ENCODE results near the gene POFUT2.

POFUT2 gene

DNA sequence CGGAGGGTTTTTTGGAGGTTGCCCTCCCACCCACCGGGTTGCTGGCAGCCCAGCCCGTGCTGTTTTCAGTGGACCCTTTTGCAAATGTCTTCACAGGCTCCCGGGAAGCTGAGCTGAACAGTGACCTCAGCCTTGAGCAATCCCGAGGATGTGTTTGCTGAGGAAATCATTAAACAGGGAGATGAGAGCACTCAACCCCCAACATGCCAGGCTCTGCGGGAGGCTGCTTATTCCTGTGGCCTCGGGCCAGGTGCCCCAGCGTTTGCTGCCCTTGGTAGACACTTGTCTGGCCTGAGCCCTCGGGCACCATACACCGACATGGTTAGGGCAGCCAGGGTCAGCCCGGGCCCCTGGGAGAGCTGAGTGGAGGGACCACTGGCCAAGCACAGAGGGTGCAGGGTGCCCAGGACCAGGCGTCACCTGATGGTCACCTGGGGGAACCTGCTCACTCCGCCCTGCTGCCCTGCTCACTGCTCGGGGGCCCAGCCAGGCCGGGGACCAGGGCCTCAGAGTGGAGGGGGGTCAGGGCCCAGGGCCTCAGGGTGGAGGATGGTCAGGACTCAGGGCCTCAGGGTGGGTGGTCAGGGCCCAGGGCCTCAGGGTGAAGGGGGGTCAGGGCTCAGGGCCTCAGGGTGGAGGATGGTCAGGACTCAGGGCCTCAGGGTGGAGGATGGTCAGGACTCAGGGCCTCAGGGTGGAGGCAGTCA is 42.5 kb upstream of the POFUT2 start:
- DNase-seq (ENCODE audit: low read depth) = peak; percentile 72
- TF ChIP-seq, protein P1, sequence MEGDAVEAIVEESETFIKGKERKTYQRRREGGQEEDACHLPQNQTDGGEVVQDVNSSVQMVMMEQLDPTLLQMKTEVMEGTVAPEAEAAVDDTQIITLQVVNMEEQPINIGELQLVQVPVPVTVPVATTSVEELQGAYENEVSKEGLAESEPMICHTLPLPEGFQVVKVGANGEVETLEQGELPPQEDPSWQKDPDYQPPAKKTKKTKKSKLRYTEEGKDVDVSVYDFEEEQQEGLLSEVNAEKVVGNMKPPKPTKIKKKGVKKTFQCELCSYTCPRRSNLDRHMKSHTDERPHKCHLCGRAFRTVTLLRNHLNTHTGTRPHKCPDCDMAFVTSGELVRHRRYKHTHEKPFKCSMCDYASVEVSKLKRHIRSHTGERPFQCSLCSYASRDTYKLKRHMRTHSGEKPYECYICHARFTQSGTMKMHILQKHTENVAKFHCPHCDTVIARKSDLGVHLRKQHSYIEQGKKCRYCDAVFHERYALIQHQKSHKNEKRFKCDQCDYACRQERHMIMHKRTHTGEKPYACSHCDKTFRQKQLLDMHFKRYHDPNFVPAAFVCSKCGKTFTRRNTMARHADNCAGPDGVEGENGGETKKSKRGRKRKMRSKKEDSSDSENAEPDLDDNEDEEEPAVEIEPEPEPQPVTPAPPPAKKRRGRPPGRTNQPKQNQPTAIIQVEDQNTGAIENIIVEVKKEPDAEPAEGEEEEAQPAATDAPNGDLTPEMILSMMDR (IDR thresholded peaks at IDR 0.05; ENCODE audit: control insufficient read depth, extremely low read depth, insufficient read depth) = no peak
- no peak overlapping the region for H3K4me3 ChIP-seq (ENCODE audit: low read depth, low read length)

DNA sequence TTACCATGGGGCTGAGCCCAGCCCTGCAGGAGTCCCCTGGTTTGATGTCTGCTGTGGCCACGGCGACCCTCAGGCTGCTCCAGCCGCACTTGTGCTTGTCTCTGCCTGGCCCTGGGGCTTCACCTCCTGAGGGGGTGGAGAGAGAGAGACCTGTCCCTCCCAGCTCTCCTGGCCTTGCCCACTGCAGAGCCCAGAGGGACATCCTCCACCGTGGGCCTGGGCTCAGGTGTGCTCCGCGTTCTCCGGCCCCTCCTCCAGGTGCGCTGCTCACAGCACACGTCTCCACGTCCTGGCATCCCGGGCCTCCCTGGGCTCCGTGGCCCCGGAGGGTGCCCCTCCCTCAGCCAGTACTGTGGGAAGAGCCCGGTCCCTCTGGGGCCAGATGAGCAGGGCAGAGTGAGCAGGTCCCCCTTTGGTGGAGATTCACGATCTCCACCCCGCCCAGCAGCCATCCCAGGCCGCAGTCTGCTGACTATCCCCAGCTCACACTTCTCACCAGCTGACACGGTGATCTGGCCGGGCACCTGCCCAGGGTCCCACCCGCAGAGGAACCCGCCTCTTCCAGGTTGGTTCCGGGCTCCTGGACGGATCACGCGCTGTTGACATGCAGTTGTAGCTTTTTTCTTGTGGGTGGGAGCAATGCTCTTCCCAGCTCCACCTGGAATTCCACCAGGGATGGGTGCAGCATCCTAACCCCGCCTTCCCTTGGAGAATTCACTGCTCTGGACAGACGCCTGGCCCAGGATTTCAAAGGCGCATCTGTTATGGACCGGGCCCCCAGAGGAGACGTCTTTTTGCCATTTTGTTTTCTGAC is 41.8 kb upstream of the POFUT2 start:
- TF ChIP-seq, protein P1 (IDR thresholded peaks at IDR 0.05; ENCODE audit: control insufficient read depth, extremely low read depth, insufficient read depth) = no peak
- peak; percentile 11 for DNase-seq (ENCODE audit: low read depth)
- H3K4me3 ChIP-seq (ENCODE audit: low read depth, low read length) = no peak overlapping the region

DNA sequence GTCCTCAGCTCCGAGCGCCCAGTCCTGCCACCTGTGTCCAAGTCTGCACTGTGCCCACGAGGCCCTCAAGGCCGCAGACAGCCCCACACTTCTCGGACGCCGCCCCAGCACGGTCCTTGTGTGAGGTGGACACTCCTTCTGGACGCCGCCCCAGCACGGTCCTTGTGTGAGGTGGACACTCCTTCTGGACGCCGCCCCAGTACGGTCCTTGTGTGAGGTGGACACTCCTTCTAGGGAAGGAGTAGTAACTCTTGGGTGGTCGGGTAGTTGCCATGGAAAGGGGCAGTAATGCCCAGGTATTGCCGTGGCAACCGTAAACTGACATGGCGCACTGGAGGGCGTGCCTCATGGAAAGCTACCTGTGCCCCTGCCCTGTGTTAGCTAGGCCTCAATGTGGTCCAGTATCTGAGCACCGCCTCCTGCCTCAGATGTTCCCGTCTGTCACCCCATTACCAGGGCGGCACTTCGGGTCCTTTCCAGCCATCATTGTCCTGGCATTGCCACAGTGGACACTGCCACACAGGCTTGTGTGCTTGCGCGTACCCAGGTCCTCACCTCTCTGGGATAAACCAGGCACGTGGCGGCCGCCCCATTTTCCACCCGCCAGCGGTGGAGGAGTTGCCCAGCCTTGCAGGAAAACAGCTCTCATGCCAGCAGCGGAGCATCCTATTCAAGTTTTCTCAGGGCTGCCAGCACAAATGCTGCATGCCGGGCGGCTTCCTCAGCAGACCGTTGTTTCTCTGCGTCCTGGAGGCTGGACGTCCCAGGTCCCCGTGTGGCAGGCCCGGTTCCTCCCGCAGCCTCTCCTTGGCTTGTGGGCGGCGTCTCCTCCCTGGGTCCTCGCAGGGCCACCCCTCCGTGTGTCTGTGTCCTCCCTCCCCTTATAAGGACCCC is 40.8 kb upstream of the POFUT2 start:
- H3K4me3 ChIP-seq (ENCODE audit: low read depth, low read length) = no peak overlapping the region
- no peak for DNase-seq (ENCODE audit: low read depth)
- TF ChIP-seq, protein P1 (IDR thresholded peaks at IDR 0.05; ENCODE audit: control insufficient read depth, extremely low read depth, insufficient read depth) = no peak

DNA sequence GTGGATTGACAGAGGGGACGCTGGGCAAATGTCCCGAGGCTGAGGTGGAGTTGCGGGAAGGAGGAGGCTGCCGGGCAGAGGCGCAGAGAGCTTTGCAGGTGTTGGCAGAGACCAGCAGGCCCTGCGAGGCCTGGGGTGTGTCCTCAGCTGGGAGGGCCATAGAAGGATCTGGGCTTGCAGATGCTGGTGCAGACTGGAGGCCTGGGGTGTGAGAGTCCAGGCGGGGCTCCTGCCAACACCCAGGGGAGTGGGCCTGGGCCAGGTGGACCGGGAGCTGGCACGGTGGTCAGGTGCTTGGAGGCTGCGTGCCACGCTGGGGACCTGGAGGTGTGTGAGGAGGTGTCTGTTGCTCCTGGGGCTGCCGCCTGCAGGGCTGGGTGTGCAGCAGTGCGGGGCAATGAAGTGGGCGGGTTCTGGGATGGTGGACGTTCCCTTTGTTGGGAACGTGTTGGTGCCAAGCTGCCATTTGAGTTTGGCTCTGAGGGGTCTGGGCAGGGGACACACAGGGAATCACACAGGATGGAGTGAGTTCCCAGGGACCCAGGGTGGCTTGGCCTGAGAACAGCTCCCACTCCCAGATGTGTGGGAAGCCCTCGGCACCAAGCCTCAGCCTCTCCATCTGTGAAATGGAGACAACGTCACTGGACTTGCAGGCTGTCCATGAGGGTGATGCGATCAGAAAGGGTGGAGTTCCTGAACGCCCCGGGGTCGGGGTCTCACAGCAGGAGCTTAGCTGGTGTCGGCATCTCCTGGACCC is 39.9 kb upstream of the POFUT2 start:
- H3K4me3 ChIP-seq (ENCODE audit: low read depth, low read length) = no peak overlapping the region
- TF ChIP-seq, protein P1 (IDR thresholded peaks at IDR 0.05; ENCODE audit: control insufficient read depth, extremely low read depth, insufficient read depth) = no peak
- DNase-seq (ENCODE audit: low read depth) = no peak

DNA sequence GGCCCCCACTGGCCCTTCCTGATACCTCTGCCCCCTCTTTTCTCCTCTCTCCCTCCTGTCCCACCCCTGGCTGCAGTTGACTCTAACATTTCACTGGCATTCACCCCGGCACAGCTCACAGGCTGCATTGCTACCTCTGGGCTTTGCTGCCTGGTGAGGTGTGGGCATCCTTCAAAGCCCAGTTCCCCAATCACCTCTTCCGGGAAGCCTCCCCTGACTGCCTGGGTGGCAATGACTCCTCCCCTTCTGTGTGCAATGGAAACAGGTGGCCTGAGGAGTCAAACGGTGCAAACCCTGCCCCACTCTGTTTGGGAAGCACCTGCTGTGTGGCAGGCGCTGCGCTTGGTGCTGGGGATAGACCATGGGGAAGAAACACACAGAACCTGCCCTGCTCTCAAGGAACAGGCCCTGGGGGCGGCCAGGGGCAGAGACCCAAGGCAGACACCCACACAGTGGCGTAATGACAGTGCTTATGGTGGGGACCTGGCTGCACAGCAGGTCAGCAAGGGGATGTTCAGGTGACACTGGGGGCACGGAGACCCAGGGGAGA is 39.3 kb upstream of the POFUT2 start:
- no peak for DNase-seq (ENCODE audit: low read depth)
- no peak overlapping the region for H3K4me3 ChIP-seq (ENCODE audit: low read depth, low read length)
- TF ChIP-seq, protein P1 (IDR thresholded peaks at IDR 0.05; ENCODE audit: control insufficient read depth, extremely low read depth, insufficient read depth) = no peak
